HepG2 (cell line): ENCODE results near the gene DLX1. TPM values are rescaled to one million over a fixed set of nuclear protein-coding genes. Genes with fewer than 3 reads are reported as not detected.

Experiments
- ATAC-seq: fragments of 200-7000 bp; cut with Tn5 transposase; 3 replicates; pipeline ENCODE4 v1.9.1; 2020; ENCODE audit warnings: mild to moderate bottlenecking, moderate library complexity
- BruUV-seq: library from RNA; stranded (reverse); fragments of 400-500 nt; replicated peaks from 2 replicates; lab custom pipeline; 2021; lab: Mats Ljungman, UMichigan
- CTCF ChIA-PET: fragments of 300-600 bp; formaldehyde crosslinking; extraction: SDS; loops from one replicate; lab custom pipeline; 2021; ENCODE audit warnings: low total read pairs, inconsistent platforms, low intra/inter-chr PET ratio; lab: Yijun Ruan, JAX
- POLR2A ChIA-PET: fragments of 350-600 bp; sonication (Branson Sonifier 250); formaldehyde crosslinking; loops from one replicate; lab custom pipeline; 2020; ENCODE audit warnings: antibody characterized with exemption, inconsistent platforms; lab: Yijun Ruan, JAX
- DNase-seq: peaks from one replicate; pipeline ENCODE4 v3.0.0-alpha.2; 2015; ENCODE audit warnings: low spot score
- FAIRE-seq: peaks from 3 replicates; lab custom pipeline; 2011; peaks lifted over from hg19 to GRCh38; lab: Jason Lieb, UNC
- H2AFZ ChIP-seq: one replicate; pipeline ENCODE4 v1.6.1; 2011; ENCODE audit warnings: low read length, inconsistent platforms
- H3K27ac ChIP-seq: fragments of 300-600 bp; 3 replicates; pipeline ENCODE4 v1.8.0; 2011; ENCODE audit warnings: mixed run types, mild to moderate bottlenecking, mixed read lengths, low read length, inconsistent platforms; ENCODE audit not compliant: insufficient read depth; ENCODE audit errors: extremely low read length
- H3K27me3 ChIP-seq, 2 experiments: fragments of 200-600 bp in 1 of 2; 2 replicates in 1 of 2; 3 replicates in 1 of 2; pipeline versions ENCODE4 v1.6.0 to v1.8.0; 2011; ENCODE audit warnings: low read length in 2 of 2, mild to moderate bottlenecking in 2 of 2, moderate library complexity in 2 of 2, inconsistent platforms in 1 of 2; ENCODE audit not compliant: insufficient read depth in 2 of 2, control insufficient read depth in 1 of 2
- H3K36me3 ChIP-seq, 2 experiments: fragments of 200-600 bp in 1 of 2; replicated peaks in 1 of 2; 2 replicates in 1 of 2; 3 replicates in 1 of 2; pipeline versions ENCODE4 v1.5.1 to v1.8.0; 2011; ENCODE audit warnings: low read length in 2 of 2, inconsistent platforms in 1 of 2; ENCODE audit not compliant: insufficient read depth in 2 of 2, control insufficient read depth in 1 of 2
- H3K4me1 ChIP-seq: 2 replicates; pipeline ENCODE4 v1.5.1; 2012; ENCODE audit warnings: low read length, inconsistent platforms; ENCODE audit not compliant: insufficient read depth
- H3K4me2 ChIP-seq: 2 replicates; pipeline ENCODE4 v1.6.0; 2011; ENCODE audit warnings: low read depth, low read length, inconsistent platforms
- H3K4me3 ChIP-seq, 3 experiments: fragments of 200-600 bp in 1 of 3; sonication (generic), shearing (Covaris generic) in 1 of 3; replicated peaks in 1 of 3; 2 replicates each; pipeline ENCODE4 v1.5.1; 2011 to 2016; ENCODE audit warnings: low read length in 3 of 3, inconsistent platforms in 2 of 3, low read depth in 2 of 3, mild to moderate bottlenecking in 2 of 3, control low read depth in 1 of 3, mixed read lengths in 1 of 3; ENCODE audit not compliant: insufficient read depth in 1 of 3
- H3K79me2 ChIP-seq: one replicate; pipeline ENCODE4 v1.6.1; 2011; ENCODE audit warnings: low read length, inconsistent platforms; ENCODE audit not compliant: insufficient read depth
- H3K9ac ChIP-seq: 2 replicates; pipeline ENCODE4 v1.6.0; 2011; ENCODE audit warnings: mild to moderate bottlenecking, low read depth, low read length, inconsistent platforms; ENCODE audit not compliant: insufficient read depth
- H3K9me3 ChIP-seq: 2 replicates; pipeline ENCODE4 v1.5.1; 2012; ENCODE audit warnings: mild to moderate bottlenecking, low read length
- H4K20me1 ChIP-seq: 2 replicates; pipeline ENCODE4 v1.6.0; 2011; ENCODE audit warnings: inconsistent platforms, mild to moderate bottlenecking, low read length, moderate library complexity; ENCODE audit not compliant: insufficient read depth
- ARID3A ChIP-seq: IDR thresholded peaks from 2 replicates; pipeline ENCODE4 v1.6.1; 2012; ENCODE audit warnings: low read depth, low read length, improper control_type of control experiment
- EEA1 ChIP-seq: sonication (generic); formaldehyde crosslinking; IDR thresholded peaks from 2 replicates; pipeline ENCODE4 v1.5.1; 2020; ENCODE audit warnings: mild to moderate bottlenecking, missing genetic modification reagents, borderline replicate concordance
- MAF1 ChIP-seq: sonication (generic); formaldehyde crosslinking; IDR thresholded peaks from 2 replicates; pipeline ENCODE4 v1.5.0; 2020; ENCODE audit warnings: missing genetic modification reagents, borderline replicate concordance
- NKX3-1 ChIP-seq: sonication (generic); formaldehyde crosslinking; IDR thresholded peaks from 2 replicates; pipeline ENCODE4 v1.5.0; 2020; ENCODE audit warnings: missing genetic modification reagents
- NRL ChIP-seq: sonication (generic); formaldehyde crosslinking; IDR thresholded peaks from 2 replicates; pipeline ENCODE4 v1.5.0; 2020; ENCODE audit warnings: missing genetic modification reagents, mild to moderate bottlenecking, moderate library complexity, borderline replicate concordance
- RAD51 ChIP-seq: fragments of 450-650 bp; IDR thresholded peaks from 2 replicates; pipeline ENCODE4 v1.6.1; 2016; ENCODE audit warnings: borderline replicate concordance
- RBFOX2 ChIP-seq: fragments of 200-400 bp; formaldehyde crosslinking; IDR thresholded peaks from 2 replicates; pipeline ENCODE4 v1.6.1; 2017; ENCODE audit warnings: low read depth, mild to moderate bottlenecking, low read length
- TAF15 ChIP-seq: fragments of 200-400 bp; formaldehyde crosslinking; IDR thresholded peaks from one replicate; pipeline ENCODE4 v1.6.1; 2018; ENCODE audit warnings: mild to moderate bottlenecking, low read depth, low read length; ENCODE audit not compliant: poor library complexity, severe bottlenecking
- TCF12 ChIP-seq, 2 experiments: fragments of 450-650 bp in 1 of 2; sonication (generic) in 1 of 2; formaldehyde crosslinking in 1 of 2; IDR thresholded peaks; 2 replicates each; pipeline versions ENCODE4 v1.6.1 to v1.8.0; 2017 to 2022; ENCODE audit warnings: antibody characterized with exemption in 1 of 2, mild to moderate bottlenecking in 1 of 2, missing genetic modification reagents in 1 of 2, moderate library complexity in 1 of 2
- ZNF562 ChIP-seq: sonication (generic); formaldehyde crosslinking; IDR thresholded peaks from 2 replicates; pipeline ENCODE4 v1.8.0; 2022; ENCODE audit warnings: missing genetic modification reagents, borderline replicate concordance
- ZNF616 ChIP-seq: sonication (generic); formaldehyde crosslinking; IDR thresholded peaks from 2 replicates; pipeline ENCODE4 v1.5.0; 2020; ENCODE audit warnings: low read depth, mild to moderate bottlenecking, missing genetic modification reagents
- ZNF766 ChIP-seq: sonication (generic); formaldehyde crosslinking; IDR thresholded peaks from 2 replicates; pipeline ENCODE4 v1.5.0; 2020; ENCODE audit warnings: missing genetic modification reagents, borderline replicate concordance
- ZNF879 ChIP-seq: sonication (generic); formaldehyde crosslinking; IDR thresholded peaks from 2 replicates; pipeline ENCODE4 v1.8.1; 2023; ENCODE audit warnings: missing genetic modification reagents
- WGBS: methylation state at CpG from one replicate; pipeline ENCODE4 v1.1.6; 2017; ENCODE audit warnings: low lambda C conversion rate; 5-methylcytosine and 5-hydroxymethylcytosine counted together
- in situ Hi-C: cut with HindIII; loops from 2 replicates; pipeline ENCODE4 v1.10.0; 2017; ENCODE audit warnings: low pct_unique_long_range_greater_than_20kb; ENCODE audit not compliant: extremely low pct_ligation_motif_present
- intact Hi-C: fragments of 100-400 bp; cut with micrococcal nuclease; formaldehyde crosslinking; loops from one replicate; pipeline ENCODE4 v1.10.0; 2022; ENCODE audit not compliant: unreplicated experiment
- polyA plus RNA-seq, 8 experiments: library from polyadenylated mRNA; depleted of rRNA in 3 of 8; stranded (reverse) in 7 of 8; unstranded in 1 of 8; fragments of >200 nt; fragmentation: Illumina TruSeq in 4 of 8; extraction: Trizol in 4 of 8; gene quantifications; 2 replicates each; pipeline versions ENCODE4 v1.2.1 to v1.2.3, GENCODE V29; 2011 to 2016; ENCODE audit warnings: low read depth in 4 of 8, missing spikeins in 1 of 8, mixed read lengths in 1 of 8; ENCODE audit not compliant: insufficient read depth in 1 of 8
- total RNA-seq, 5 experiments: library from RNA; depleted of rRNA; stranded (reverse); fragments of >200 nt; fragmentation: Illumina TruSeq; extraction: Trizol; gene quantifications; 2 replicates each; pipeline ENCODE4 v1.2.3, GENCODE V29; 2016; ENCODE audit warnings: low read depth in 1 of 5
- TF ChIP-seq, protein P1 (sequence below): IDR thresholded peaks from 2 replicates; pipeline ENCODE4 v1.6.1; 2016; ENCODE audit warnings: missing genetic modification reagents, missing compliant biosample characterization
- TF ChIP-seq, protein P2 (sequence below): IDR thresholded peaks from 2 replicates; pipeline ENCODE4 v1.6.1; 2016

DLX1 gene
- total and polyA plus RNA-seq, 2 of the 13 experiments (the other 11 are each of a cell fraction or from before 2014, with no cell fraction given): 0.18 to 0.86 TPM

DNA sequence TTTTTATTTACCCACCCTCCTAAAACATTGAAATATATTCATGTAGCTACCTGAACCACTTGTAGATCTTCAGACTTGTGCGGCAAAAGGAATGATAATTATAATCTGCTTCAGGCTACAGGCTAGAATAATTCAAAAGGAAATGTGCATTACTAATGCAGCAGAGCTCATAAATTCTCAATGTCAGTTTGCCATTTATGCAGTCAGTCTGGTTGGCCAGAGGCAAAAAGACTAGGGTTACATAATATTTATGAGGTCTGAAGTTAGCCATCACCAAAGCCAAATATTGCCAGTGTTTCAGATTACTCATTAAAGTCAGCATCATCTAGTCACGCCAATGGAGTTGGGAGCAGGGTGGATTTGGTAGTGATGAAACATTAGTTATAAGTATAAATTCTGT lies 46.7 kb upstream of the DLX1 start:
- H3K9ac ChIP-seq: no peak overlapping the region
- H2AFZ ChIP-seq: no peak overlapping the region
- no peaks in the 10 kb centered on the region for H3K27me3 ChIP-seq
- H4K20me1 ChIP-seq: no peaks in the 10 kb centered on the region
- intact Hi-C loops: no loop called here
- FAIRE-seq: no peak
- no peaks in the 10 kb centered on the region for H3K9me3 ChIP-seq
- ATAC-seq: no peak
- POLR2A ChIA-PET: no interaction called here
- H3K79me2 ChIP-seq: no peaks in the 10 kb centered on the region
- H3K36me3 ChIP-seq: no peaks in the 10 kb centered on the region
- H3K4me2 ChIP-seq: no peak overlapping the region
- H3K27ac ChIP-seq: no peak overlapping the region
- no peaks in the 10 kb centered on the region for H3K4me1 ChIP-seq
- DNase-seq: no peak
- no peak for TF ChIP-seq TCF12 (IDR thresholded peaks at IDR 0.05)
- TF ChIP-seq TCF12 (CRISPR knock-in tag; IDR thresholded peaks at IDR 0.05): no peak
- no peak for TF ChIP-seq ZNF766 (CRISPR knock-in tag)
- no peak for TF ChIP-seq ZNF879 (CRISPR knock-in tag)
- no peak for TF ChIP-seq NKX3-1
- TF ChIP-seq, protein P1, sequence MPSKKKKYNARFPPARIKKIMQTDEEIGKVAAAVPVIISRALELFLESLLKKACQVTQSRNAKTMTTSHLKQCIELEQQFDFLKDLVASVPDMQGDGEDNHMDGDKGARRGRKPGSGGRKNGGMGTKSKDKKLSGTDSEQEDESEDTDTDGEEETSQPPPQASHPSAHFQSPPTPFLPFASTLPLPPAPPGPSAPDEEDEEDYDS (CRISPR knock-in tag): no peak
- in situ Hi-C loops: no loop called here
- no peak overlapping the region for H3K4me3 ChIP-seq
- 96% methylated on average over 2 of the region's 2 CpGs for WGBS
- no TSS peak for BruUV-seq
- CTCF ChIA-PET: no interaction called here

- FAIRE-seq (no peak), ATAC-seq (no peak), DNase-seq (no peak)
- no peak overlapping the region for H3K4me3 ChIP-seq
- in situ Hi-C loops: no loop called here
- H3K27me3 ChIP-seq: no peaks in the 10 kb centered on the region
- H3K4me1 ChIP-seq: no peaks in the 10 kb centered on the region
- POLR2A ChIA-PET: no interaction called here
- no peak overlapping the region for H3K27ac ChIP-seq
- H3K4me2 ChIP-seq: no peak overlapping the region
- no peak overlapping the region for H3K9ac ChIP-seq
- H3K9me3 ChIP-seq: no peaks in the 10 kb centered on the region
- H2AFZ ChIP-seq: no peak overlapping the region
- H3K36me3 ChIP-seq: no peaks in the 10 kb centered on the region
- intact Hi-C loops: no loop called here
- H3K79me2 ChIP-seq: no peaks in the 10 kb centered on the region
- BruUV-seq: no TSS peak
- WGBS: 94% methylated on average over 3 of the region's 3 CpGs
- CTCF ChIA-PET: no interaction called here
- no peaks in the 10 kb centered on the region for H4K20me1 ChIP-seq
- TF ChIP-seq RAD51 (no peak), ZNF562 (CRISPR knock-in tag) (no peak), ZNF616 (no peak), RBFOX2 (no peak), NRL (CRISPR knock-in tag) (no peak), TAF15 (no peak), ARID3A (no peak), MAF1 (no peak), EEA1 (CRISPR knock-in tag) (no peak)
- TF ChIP-seq, protein P2, sequence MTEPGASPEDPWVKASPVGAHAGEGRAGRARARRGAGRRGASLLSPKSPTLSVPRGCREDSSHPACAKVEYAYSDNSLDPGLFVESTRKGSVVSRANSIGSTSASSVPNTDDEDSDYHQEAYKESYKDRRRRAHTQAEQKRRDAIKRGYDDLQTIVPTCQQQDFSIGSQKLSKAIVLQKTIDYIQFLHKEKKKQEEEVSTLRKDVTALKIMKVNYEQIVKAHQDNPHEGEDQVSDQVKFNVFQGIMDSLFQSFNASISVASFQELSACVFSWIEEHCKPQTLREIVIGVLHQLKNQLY (CRISPR knock-in tag): no peak
Observed at GRCh38 chr2:172039011-172039704, 46.1 kb upstream of the DLX1 start.
